ENCODE results near the gene SV2C.

Gene SV2C

GRCh38 chr5:76216748-76217147 is 133.6 kb downstream of the SV2C start:
- ATAC-seq: no peak
- TF ChIP-seq CREB5 (CRISPR knock-in tag; IDR thresholded peaks at IDR 0.05; ENCODE audit: low read depth): no peak
- no peak for TF ChIP-seq ZFP3 (CRISPR knock-in tag; IDR thresholded peaks at IDR 0.05)
- no peak for TF ChIP-seq RARB (CRISPR knock-in tag; IDR thresholded peaks at IDR 0.05)
- no peak for TF ChIP-seq PPARA (CRISPR knock-in tag; IDR thresholded peaks at IDR 0.05; ENCODE audit: borderline replicate concordance)
- no peak for TF ChIP-seq OSR1 (CRISPR knock-in tag; IDR thresholded peaks at IDR 0.05)
- no peak for TF ChIP-seq SNAI2 (CRISPR knock-in tag; IDR thresholded peaks at IDR 0.05)
- TF ChIP-seq PATZ1 (CRISPR knock-in tag; IDR thresholded peaks at IDR 0.05; ENCODE audit: borderline replicate concordance): no peak
- TF ChIP-seq TSHZ2 (CRISPR knock-in tag; IDR thresholded peaks at IDR 0.05): no peak
- TF ChIP-seq TCF4 (CRISPR knock-in tag; IDR thresholded peaks at IDR 0.05; ENCODE audit: borderline replicate concordance): no peak

GRCh38 chr5:76219636-76220035 is 136.5 kb downstream of the SV2C start:
- TF ChIP-seq ZFP30 (CRISPR knock-in tag; IDR thresholded peaks at IDR 0.05) (no peak), ZNF8 (CRISPR knock-in tag; IDR thresholded peaks at IDR 0.05) (no peak), ESRRG (CRISPR knock-in tag; IDR thresholded peaks at IDR 0.05) (no peak), POU6F1 (CRISPR knock-in tag; IDR thresholded peaks at IDR 0.05; ENCODE audit: borderline replicate concordance, low read depth) (no peak), SNAI2 (CRISPR knock-in tag; IDR thresholded peaks at IDR 0.05) (no peak), TCF4 (CRISPR knock-in tag; IDR thresholded peaks at IDR 0.05; ENCODE audit: borderline replicate concordance) (no peak), ISL1 (CRISPR knock-in tag; IDR thresholded peaks at IDR 0.05) (no peak), ZC3H10 (CRISPR knock-in tag; IDR thresholded peaks at IDR 0.05) (no peak), ARNTL (CRISPR knock-in tag; IDR thresholded peaks at IDR 0.05; ENCODE audit: borderline replicate concordance, low read depth) (no peak), ZFP3 (CRISPR knock-in tag; IDR thresholded peaks at IDR 0.05) (no peak), TOX (CRISPR knock-in tag; IDR thresholded peaks at IDR 0.05; ENCODE audit: borderline replicate concordance) (no peak), CSRNP3 (CRISPR knock-in tag; IDR thresholded peaks at IDR 0.05) (no peak), CREB5 (CRISPR knock-in tag; IDR thresholded peaks at IDR 0.05; ENCODE audit: low read depth) (no peak), BACH2 (CRISPR knock-in tag; IDR thresholded peaks at IDR 0.05; ENCODE audit: borderline replicate concordance) (no peak), OSR1 (CRISPR knock-in tag; IDR thresholded peaks at IDR 0.05) (no peak)
- no peak for ATAC-seq

- no peak for ATAC-seq
- TF ChIP-seq ZFP30 (CRISPR knock-in tag; IDR thresholded peaks at IDR 0.05): no peak
- TF ChIP-seq PPARA (CRISPR knock-in tag; IDR thresholded peaks at IDR 0.05; ENCODE audit: borderline replicate concordance): no peak
- TF ChIP-seq TSHZ2 (CRISPR knock-in tag; IDR thresholded peaks at IDR 0.05): no peak
- TF ChIP-seq OSR1 (CRISPR knock-in tag; IDR thresholded peaks at IDR 0.05): no peak
- TF ChIP-seq CREB5 (CRISPR knock-in tag; IDR thresholded peaks at IDR 0.05; ENCODE audit: low read depth): no peak
- no peak for TF ChIP-seq ISL1 (CRISPR knock-in tag; IDR thresholded peaks at IDR 0.05)
- TF ChIP-seq PATZ1 (CRISPR knock-in tag; IDR thresholded peaks at IDR 0.05; ENCODE audit: borderline replicate concordance): no peak
These were observed 138.1 kb downstream of the SV2C start for GRCh38 chr5:76221311-76221710.

Measured in SK-N-SH treated with all-trans-retinoic acid at 6 μM for 48 hours (cell line).